Trophoblast cell (in vitro differentiated cells and primary cell): ENCODE data around the gene GUK1. TPM values are rescaled to one million over a fixed set of nuclear protein-coding genes. Genes with fewer than 3 reads are reported as not detected.

Experiments
- DNase-seq, 2 donors: peaks; one replicate each; pipeline ENCODE4 v3.0.0-alpha.2; 2016
- H2AFZ ChIP-seq: 2 replicates; pipeline ENCODE4 v1.6.1; 2013; ENCODE audit warnings: low read length, moderate library complexity, mild to moderate bottlenecking; ENCODE audit not compliant: insufficient read depth, poor library complexity
- H2AK5ac ChIP-seq: 2 replicates; pipeline ENCODE4 v1.6.1; 2013; ENCODE audit warnings: mild to moderate bottlenecking, low read length
- H2BK120ac ChIP-seq: 2 replicates; pipeline ENCODE4 v1.6.1; 2013; ENCODE audit warnings: low read length, mild to moderate bottlenecking, moderate library complexity; ENCODE audit not compliant: insufficient read depth, poor library complexity
- H2BK12ac ChIP-seq: 2 replicates; pipeline ENCODE4 v1.6.1; 2013; ENCODE audit warnings: mild to moderate bottlenecking, low read length, moderate library complexity
- H2BK5ac ChIP-seq: 2 replicates; pipeline ENCODE4 v1.6.1; 2013; ENCODE audit warnings: low read length, low read depth, moderate library complexity, mild to moderate bottlenecking; ENCODE audit not compliant: poor library complexity
- H3K14ac ChIP-seq: 2 replicates; pipeline ENCODE4 v1.6.1; 2013; ENCODE audit warnings: mild to moderate bottlenecking, low read length
- H3K18ac ChIP-seq: 2 replicates; pipeline ENCODE4 v1.6.1; 2013; ENCODE audit warnings: mild to moderate bottlenecking, low read length
- H3K23ac ChIP-seq: 2 replicates; pipeline ENCODE4 v1.6.1; 2013; ENCODE audit warnings: low read length
- H3K27ac ChIP-seq: 2 replicates; pipeline ENCODE4 v1.5.1; 2013; ENCODE audit warnings: low read depth, mild to moderate bottlenecking, inconsistent platforms, low read length, moderate library complexity
- H3K27me3 ChIP-seq: 2 replicates; pipeline ENCODE4 v1.6.1; 2013; ENCODE audit warnings: inconsistent platforms, mild to moderate bottlenecking, low read length, moderate library complexity; ENCODE audit not compliant: insufficient read depth
- H3K36me3 ChIP-seq, 2 experiments: 1 replicate in 1 of 2; 2 replicates in 1 of 2; pipeline ENCODE4 v1.6.1; 2013; ENCODE audit warnings: low read length in 2 of 2, mild to moderate bottlenecking in 2 of 2, moderate library complexity in 1 of 2; ENCODE audit not compliant: insufficient read depth in 2 of 2, control insufficient read depth in 1 of 2
- H3K4ac ChIP-seq: 2 replicates; pipeline ENCODE4 v1.6.1; 2013; ENCODE audit warnings: low read depth, mild to moderate bottlenecking, low read length, moderate library complexity
- H3K4me1 ChIP-seq, 2 experiments: 1 replicate in 1 of 2; 2 replicates in 1 of 2; pipeline ENCODE4 v1.6.1; 2013; ENCODE audit warnings: low read length in 2 of 2, mild to moderate bottlenecking in 2 of 2, moderate library complexity in 1 of 2; ENCODE audit not compliant: insufficient read depth in 2 of 2, control insufficient read depth in 1 of 2
- H3K4me2 ChIP-seq: 2 replicates; pipeline ENCODE4 v1.6.1; 2013; ENCODE audit warnings: inconsistent platforms, mild to moderate bottlenecking, low read length, moderate library complexity
- H3K4me3 ChIP-seq: 2 replicates; pipeline ENCODE4 v1.5.1; 2013; ENCODE audit warnings: mild to moderate bottlenecking, low read depth, low read length, inconsistent platforms
- H3K79me1 ChIP-seq: one replicate; pipeline ENCODE4 v1.6.1; 2013; ENCODE audit warnings: low read length
- H3K79me2 ChIP-seq: 2 replicates; pipeline ENCODE4 v1.6.1; 2013; ENCODE audit warnings: low read length, mild to moderate bottlenecking; ENCODE audit not compliant: control insufficient read depth, insufficient read depth, poor library complexity
- H3K9ac ChIP-seq: 2 replicates; pipeline ENCODE4 v1.6.1; 2013; ENCODE audit warnings: mild to moderate bottlenecking, low read length
- H3K9me3 ChIP-seq: 2 replicates; pipeline ENCODE4 v1.6.1; 2013; ENCODE audit warnings: low read depth, mild to moderate bottlenecking, control low read depth, inconsistent platforms, low read length; ENCODE audit not compliant: insufficient read depth
- H4K12ac ChIP-seq: 2 replicates; pipeline ENCODE4 v1.6.1; 2013; ENCODE audit warnings: low read depth, mild to moderate bottlenecking, low read length, moderate library complexity
- H4K8ac ChIP-seq: 2 replicates; pipeline ENCODE4 v1.6.1; 2013; ENCODE audit warnings: low read depth, mild to moderate bottlenecking, low read length, moderate library complexity
- H4K91ac ChIP-seq: one replicate; pipeline ENCODE4 v1.6.1; 2013; ENCODE audit warnings: low read depth, mild to moderate bottlenecking, low read length, moderate library complexity
- WGBS: extraction: QIAGEN DNeasy Blood & Tissue Kit; methylation state at CpG from one replicate; pipeline ENCODE4 v1.1.7; 2013; ENCODE audit warnings: missing lambda C conversion rate; ENCODE audit not compliant: insufficient read length, insufficient coverage; ENCODE audit errors: extremely low coverage; 5-methylcytosine and 5-hydroxymethylcytosine counted together
- polyA plus RNA-seq: library from polyadenylated mRNA; stranded (reverse); fragments of 200-250 nt; gene quantifications from 2 replicates; pipeline ENCODE4 v1.2.3, GENCODE V29; 2013

GUK1 gene, protein sequence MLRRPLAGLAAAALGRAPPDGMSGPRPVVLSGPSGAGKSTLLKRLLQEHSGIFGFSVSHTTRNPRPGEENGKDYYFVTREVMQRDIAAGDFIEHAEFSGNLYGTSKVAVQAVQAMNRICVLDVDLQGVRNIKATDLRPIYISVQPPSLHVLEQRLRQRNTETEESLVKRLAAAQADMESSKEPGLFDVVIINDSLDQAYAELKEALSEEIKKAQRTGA
- polyA plus RNA-seq: 235 and 242 TPM in 2 replicates

DNA sequence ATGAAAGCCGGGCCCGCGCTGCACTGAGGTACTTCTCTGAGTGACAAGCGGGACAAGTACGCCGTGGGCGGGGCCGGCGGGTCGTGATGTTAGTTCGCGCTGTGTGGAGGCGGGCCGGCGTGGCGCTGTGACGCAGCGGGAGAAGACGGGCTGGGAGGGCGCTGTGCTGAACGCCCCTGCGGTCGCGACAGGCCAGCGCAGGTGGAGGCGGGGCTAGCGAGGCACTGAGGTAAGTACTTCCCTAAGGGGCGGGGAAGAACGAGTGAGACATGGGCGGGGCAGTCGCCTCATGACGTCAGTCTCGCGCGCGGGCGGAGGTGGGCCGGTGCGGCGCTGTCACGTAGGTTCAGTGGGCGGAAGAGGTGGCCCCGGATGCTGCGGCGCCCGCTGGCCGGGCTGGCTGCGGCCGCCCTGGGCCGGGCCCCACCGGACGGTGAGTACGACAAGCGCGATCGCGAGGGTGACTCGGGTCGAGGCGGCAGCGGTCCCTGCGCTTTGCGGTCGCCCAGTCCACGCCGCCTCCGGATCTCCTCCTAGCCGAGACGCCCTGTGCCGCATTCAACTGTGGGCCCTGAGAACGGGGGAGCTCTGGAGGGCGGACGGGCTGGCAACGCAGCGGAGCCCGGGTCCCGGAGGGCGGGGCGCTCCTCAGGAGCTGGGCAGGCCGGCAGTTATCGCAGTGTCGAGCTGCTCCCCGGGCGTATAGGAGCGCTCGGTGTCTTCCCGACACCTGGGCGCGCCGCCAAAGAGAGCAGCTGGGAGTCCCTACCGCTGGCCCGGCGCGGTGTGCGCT, at the start of gene GUK1:
Gene GUK1 (plus strand): TSS at position 349 of the 793 bp plus-strand sequence. CDS start 24 bp downstream, at position 373.
- WGBS: no CpG with 5 or more reads among the region's 95 CpGs
- no peaks in the 10 kb centered on the region for H3K27me3 ChIP-seq

DNA sequence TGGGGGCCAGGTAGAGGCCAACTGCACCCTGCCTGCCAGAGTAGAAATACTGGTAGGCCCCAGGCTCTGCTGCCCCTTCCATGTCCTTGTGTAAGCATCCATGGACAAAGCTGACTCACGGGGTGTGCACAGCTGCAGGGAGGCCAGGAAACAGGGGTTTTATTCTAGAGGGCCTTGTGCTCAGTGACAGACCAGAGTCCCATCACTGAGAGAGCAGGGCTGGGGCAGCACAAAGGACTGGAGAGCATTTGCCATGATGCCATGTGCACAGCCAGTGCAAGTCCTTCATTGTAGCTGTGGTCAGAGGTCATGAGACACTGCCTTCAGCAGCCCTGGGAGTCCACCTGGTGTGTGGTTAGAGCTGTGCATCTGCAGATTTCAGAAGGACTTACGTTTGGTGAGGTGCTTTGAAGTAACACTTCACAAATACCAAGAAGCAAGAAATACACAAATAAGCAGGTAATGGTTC, 49.4 kb upstream of the GUK1 start:
- no peak overlapping the region for H3K4me2 ChIP-seq
- H3K4me1 ChIP-seq: peaks cover 35 to 44% of the 10 kb centered on the region in 2 experiments
- H3K4me3 ChIP-seq: no peak overlapping the region
- peaks cover 26 to 45% of the 10 kb centered on the region in 2 experiments for H3K36me3 ChIP-seq
- H2AFZ ChIP-seq: no peak overlapping the region
- H4K91ac ChIP-seq: no peak overlapping the region
- no peak overlapping the region for H4K8ac ChIP-seq
- no peak for DNase-seq
- no peak overlapping the region for H4K12ac ChIP-seq
- peaks cover 78% of the 10 kb centered on the region for H3K79me2 ChIP-seq
- peak overlapping the region; percentile 83 for H3K4ac ChIP-seq
- H3K14ac ChIP-seq: no peak overlapping the region
- no peaks in the 10 kb centered on the region for H3K79me1 ChIP-seq
- no peak overlapping the region for H3K23ac ChIP-seq
- WGBS: no CpG with 5 or more reads among the region's 2 CpGs
- H2BK120ac ChIP-seq: no peak overlapping the region
- H3K9ac ChIP-seq: no peak overlapping the region
- H2BK12ac ChIP-seq: no peak overlapping the region
- no peaks in the 10 kb centered on the region for H3K27me3 ChIP-seq
- no peak overlapping the region for H3K18ac ChIP-seq
- H2BK5ac ChIP-seq: no peak overlapping the region
- H2AK5ac ChIP-seq: no peak overlapping the region
- H3K9me3 ChIP-seq: peaks cover 7% of the 10 kb centered on the region
- H3K27ac ChIP-seq: no peak overlapping the region

More for the DNA sequence above, at the start of gene GUK1:
- Histone ChIP-seq H3K14ac (peak within 1 kb of the TSS; percentile 91), H4K91ac (peak within 1 kb of the TSS; percentile 89), H2BK5ac (peak within 1 kb of the TSS; percentile 79), H2BK120ac (peak within 1 kb of the TSS; percentile 61), H2AK5ac (peak within 1 kb of the TSS; percentile 49), H3K36me3 (peaks cover 11 to 15% of the 10 kb centered on the region in 2 experiments), H3K4me3 (peak within 1 kb of the TSS; percentile 99), H2BK12ac (no peak within 1 kb of the TSS), H3K9ac (peak within 1 kb of the TSS; percentile 98), H3K23ac (no peak within 1 kb of the TSS), H4K12ac (peak within 1 kb of the TSS; percentile 78), H3K79me2 (peaks cover 32% of the 10 kb centered on the region), H3K9me3 (peaks cover 2% of the 10 kb centered on the region), H3K18ac (peak within 1 kb of the TSS; percentile 72), H3K4me1 (peaks cover 9 to 20% of the 10 kb centered on the region in 2 experiments), H3K4me2 (peak within 1 kb of the TSS; percentile 97), H3K79me1 (peaks cover 10% of the 10 kb centered on the region), H2AFZ (peak within 1 kb of the TSS; percentile 74), H3K4ac (peak within 1 kb of the TSS; percentile 85), H3K27ac (peak within 1 kb of the TSS; percentile 64), H4K8ac (peak within 1 kb of the TSS; percentile 94)
- DNase-seq: peak; percentile 100

DNA sequence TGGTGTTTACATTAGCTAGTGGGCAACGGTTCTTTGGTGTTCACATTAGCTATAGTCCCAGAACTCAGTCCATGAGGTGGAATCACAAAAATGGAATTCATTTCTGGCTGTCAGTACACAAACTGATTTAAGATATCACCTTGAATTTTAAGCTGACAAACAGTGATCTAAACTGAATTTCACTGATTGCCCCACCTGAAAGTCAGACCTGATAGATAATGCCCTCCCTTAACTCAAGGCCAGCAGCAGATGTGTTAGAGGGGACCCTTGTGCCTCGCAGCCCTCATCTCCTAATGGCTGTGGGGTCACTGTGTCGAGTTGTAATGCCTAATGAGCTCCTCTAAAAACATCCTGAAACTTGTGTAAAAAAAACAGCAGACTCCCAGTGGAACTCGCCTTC, 49.0 kb upstream of the GUK1 start:
- no CpG with 5 or more reads among the region's 4 CpGs for WGBS
- no peak overlapping the region for H3K18ac ChIP-seq

DNA sequence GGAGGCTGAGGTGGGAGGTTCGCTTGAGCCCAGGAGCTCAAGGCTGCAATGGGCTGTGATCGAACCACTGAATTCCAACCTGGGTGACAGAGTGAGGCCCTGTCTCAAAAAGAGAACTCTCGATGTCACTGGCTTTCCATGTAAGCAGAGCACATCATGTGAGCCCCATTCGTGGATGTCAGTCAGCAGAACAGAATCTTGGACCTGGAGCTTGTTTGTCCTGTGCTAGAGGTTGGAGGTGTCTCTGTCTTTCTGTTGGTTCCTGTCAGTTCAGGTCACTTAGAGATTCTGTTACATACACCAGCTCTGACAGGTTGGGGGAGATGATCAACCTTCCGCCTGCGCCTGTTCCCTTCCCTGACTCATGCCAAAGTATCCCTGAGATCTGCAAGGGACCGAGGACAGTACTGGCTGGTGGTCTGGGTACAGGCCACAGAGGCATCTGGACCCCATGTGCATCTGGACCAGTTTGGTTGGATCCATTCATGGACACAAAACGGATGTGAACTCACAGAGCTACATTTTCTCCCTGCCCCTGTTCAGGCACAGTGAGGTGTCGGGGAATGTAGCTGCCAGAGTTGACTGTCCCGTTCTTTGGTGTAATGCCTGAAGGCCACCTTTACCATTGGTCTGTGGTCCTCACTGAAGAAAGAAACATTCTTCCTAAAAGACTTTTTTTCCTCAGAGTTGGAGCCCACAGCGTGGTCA, 47.6 kb upstream of the GUK1 start:
- H2AFZ ChIP-seq: no peak overlapping the region
- no CpG with 5 or more reads among the region's 11 CpGs for WGBS
- H3K9me3 ChIP-seq: peaks cover 7% of the 10 kb centered on the region
- H3K4me2 ChIP-seq: no peak overlapping the region
- peak; percentile 35 to 52 for DNase-seq
- H3K9ac ChIP-seq: no peak overlapping the region
- no peak overlapping the region for H3K23ac ChIP-seq
- peaks cover 43 to 56% of the 10 kb centered on the region in 2 experiments for H3K36me3 ChIP-seq
- no peaks in the 10 kb centered on the region for H3K79me1 ChIP-seq
- no peak overlapping the region for H2BK120ac ChIP-seq
- H4K12ac ChIP-seq: no peak overlapping the region
- H3K4ac ChIP-seq: peak overlapping the region; percentile 93
- H3K4me1 ChIP-seq: peaks cover 33 to 37% of the 10 kb centered on the region in 2 experiments
- no peak overlapping the region for H4K8ac ChIP-seq
- no peak overlapping the region for H2AK5ac ChIP-seq
- no peak overlapping the region for H4K91ac ChIP-seq
- H3K79me2 ChIP-seq: peaks cover 77% of the 10 kb centered on the region
- H2BK12ac ChIP-seq: no peak overlapping the region
- no peak overlapping the region for H3K27ac ChIP-seq
- no peak overlapping the region for H3K4me3 ChIP-seq
- no peak overlapping the region for H3K14ac ChIP-seq
- no peak overlapping the region for H3K18ac ChIP-seq
- H2BK5ac ChIP-seq: no peak overlapping the region
- H3K27me3 ChIP-seq: no peaks in the 10 kb centered on the region

More for the DNA sequence above, 49.0 kb upstream of the GUK1 start:
- Histone ChIP-seq H3K9ac (no peak overlapping the region), H3K14ac (no peak overlapping the region), H2BK12ac (no peak overlapping the region), H3K36me3 (peaks cover 29 to 45% of the 10 kb centered on the region in 2 experiments), H3K4me3 (no peak overlapping the region), H2BK120ac (no peak overlapping the region), H4K91ac (no peak overlapping the region), H3K79me2 (peaks cover 78% of the 10 kb centered on the region), H3K27ac (no peak overlapping the region), H4K8ac (no peak overlapping the region), H2AK5ac (no peak overlapping the region), H3K4me2 (no peak overlapping the region), H2AFZ (no peak overlapping the region), H3K23ac (no peak overlapping the region), H3K27me3 (no peaks in the 10 kb centered on the region), H2BK5ac (no peak overlapping the region), H3K4ac (peak overlapping the region; percentile 83), H3K9me3 (peaks cover 7% of the 10 kb centered on the region), H3K4me1 (peaks cover 33 to 39% of the 10 kb centered on the region in 2 experiments), H3K79me1 (no peaks in the 10 kb centered on the region), H4K12ac (no peak overlapping the region)
- DNase-seq: no peak
